Measurements from ENCODE around the gene UNK.
A peak's percentile ranks its signal among the peaks of the same experiment; 100 is the strongest.
"Not testable (repeated sequence)": the region's sequence is repeated elsewhere in the genome, so short reads cannot be mapped to it uniquely, and the experiment has no call there.

UNK gene

GRCh38 chr17:75771334-75772281 lies 13.0 kb upstream of the UNK start:
- no peak for DNase-seq (ENCODE audit: low read depth in 3 of 3, low spot score in 1 of 3)

- DNase-seq (ENCODE audit: low read depth in 3 of 3, low spot score in 1 of 3) = no peak
Measured at GRCh38 chr17:75773121-75773807, 11.3 kb upstream of the UNK start.

GRCh38 chr17:75773808-75774470 lies 10.7 kb upstream of the UNK start:
- no peak for DNase-seq (ENCODE audit: low read depth in 3 of 3, low spot score in 1 of 3)

- no peak for DNase-seq (ENCODE audit: low read depth in 3 of 3, low spot score in 1 of 3)
Measured at GRCh38 chr17:75774471-75774990, 10.1 kb upstream of the UNK start.

GRCh38 chr17:75774991-75775668 lies 9.5 kb upstream of the UNK start:
- DNase-seq (ENCODE audit: low read depth in 3 of 3, low spot score in 1 of 3) = no peak

GRCh38 chr17:75776386-75777295 lies 8.0 kb upstream of the UNK start:
- DNase-seq (ENCODE audit: low read depth in 3 of 3, low spot score in 1 of 3) = no peak

- no peak for DNase-seq (ENCODE audit: low read depth in 3 of 3, low spot score in 1 of 3)
Measured at GRCh38 chr17:75777296-75777922, 7.2 kb upstream of the UNK start.

- not testable (repeated sequence) for DNase-seq (ENCODE audit: low read depth in 3 of 3, low spot score in 1 of 3)
Measured at GRCh38 chr17:75778066-75778860, 6.3 kb upstream of the UNK start.

- no peak for DNase-seq (ENCODE audit: low read depth in 3 of 3, low spot score in 1 of 3)
Measured at GRCh38 chr17:75778861-75779249, 5.8 kb upstream of the UNK start.

GRCh38 chr17:75779250-75779986 lies 5.2 kb upstream of the UNK start:
- DNase-seq (ENCODE audit: low read depth in 3 of 3, low spot score in 1 of 3) = peak; percentile 84 to 94 (median 90)

GRCh38 chr17:75779987-75780889 lies 4.4 kb upstream of the UNK start:
- no peak for DNase-seq (ENCODE audit: low read depth in 3 of 3, low spot score in 1 of 3)

- no peak for DNase-seq (ENCODE audit: low read depth in 3 of 3, low spot score in 1 of 3)
Measured at GRCh38 chr17:75783069-75783783, 1.4 kb upstream of the UNK start.

- no peak for DNase-seq (ENCODE audit: low read depth in 3 of 3, low spot score in 1 of 3)
Measured at GRCh38 chr17:75783803-75784472, 668 bp upstream of the UNK start.

GRCh38 chr17:75785016-75785890 lies 647 bp downstream of the UNK start:
- peak in 2 of 3 donors; percentile 71 to 79 for DNase-seq (ENCODE audit: low read depth in 3 of 3, low spot score in 1 of 3)

- no peak for DNase-seq (ENCODE audit: low read depth in 3 of 3, low spot score in 1 of 3)
Measured at GRCh38 chr17:75791254-75791653, 6.6 kb downstream of the UNK start.

Data from stimulated activated CD4-positive, alpha-beta T cell treated with anti-CD3 and anti-CD28 coated beads, TNF-alpha, amount 100 ng/mL, for 1 hour (primary cell).